ENCODE measurements around the gene UCK1. TPM values are rescaled to one million over a fixed set of nuclear protein-coding genes. Genes with fewer than 3 reads are reported as not detected.

The UCK1 gene
- total and polyA plus RNA-seq, 2 of the 8 experiments (the other 6 are each of a cell fraction or from before 2014, with no cell fraction given): 35.1 to 42.0 TPM

DNA sequence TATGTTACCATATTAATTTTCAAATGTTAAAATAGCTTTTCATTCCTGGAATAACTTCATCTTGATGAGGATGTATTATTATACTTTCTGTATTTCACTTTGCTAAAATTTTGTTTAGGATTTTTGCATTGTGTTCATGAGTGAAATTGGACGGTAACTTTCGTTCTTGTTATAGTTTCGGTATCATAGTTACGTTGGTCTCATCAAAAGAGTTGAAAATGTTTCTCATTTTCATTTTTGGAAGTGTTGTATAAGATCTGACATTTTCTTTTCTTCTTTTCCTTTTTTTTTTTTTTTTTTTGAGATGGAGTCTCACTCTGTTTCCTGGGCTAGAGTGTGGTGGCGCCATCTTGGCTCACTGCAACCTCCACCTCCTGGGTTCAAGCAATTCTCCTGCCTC lies 34.3 kb upstream of the UCK1 start:
- Histone ChIP-seq H3K9ac (replicated peaks in 1 of 4; ENCODE audit: extremely low read depth in 1 of 4, low read depth in 3 of 4, low read length in 3 of 4) (no peak overlapping the region), H2AK5ac (ENCODE audit: low read depth, low read length) (no peak overlapping the region), H3K23me2 (ENCODE audit: low read depth, low read length) (no peaks in the 10 kb centered on the region), H3K4me2 (ENCODE audit: insufficient read depth in 1 of 2, low read depth in 2 of 2, low read length in 2 of 2) (no peak overlapping the region), H3K9me3 (ENCODE audit: insufficient read depth in 2 of 2, low read depth in 1 of 2, low read length in 1 of 2) (peaks cover 4 to 7% of the 10 kb centered on the region in 2 experiments; a peak in 2 of 4 replicates), H2BK5ac (ENCODE audit: low read depth, low read length) (no peak overlapping the region), H2AFZ (ENCODE audit: low read length) (no peak overlapping the region), H4K91ac (replicated peaks; ENCODE audit: insufficient read length, low read length) (no peak overlapping the region), H2BK120ac (replicated peaks; ENCODE audit: low read depth, low read length) (no peak overlapping the region), H3K36me3 (ENCODE audit: control insufficient read depth in 2 of 4, insufficient read depth in 4 of 4, low read length in 3 of 4) (no peaks in the 10 kb centered on the region), H3K4me1 (replicated peaks in 1 of 4; ENCODE audit: control insufficient read depth in 3 of 4, insufficient read depth in 4 of 4, low read length in 3 of 4) (no peaks in the 10 kb centered on the region), H2BK20ac (ENCODE audit: low read length) (no peak overlapping the region), H4K5ac (ENCODE audit: insufficient read length, low read depth, low read length) (no peak overlapping the region), H3K4me3 (ENCODE audit: extremely low read depth in 1 of 4, insufficient read depth in 2 of 4, low read depth in 3 of 4, low read length in 4 of 4) (no peak overlapping the region), H2BK12ac (ENCODE audit: low read depth, low read length) (no peak overlapping the region), H4K20me1 (replicated peaks in 1 of 2; ENCODE audit: control insufficient read depth in 1 of 2, insufficient read depth in 2 of 2, low read length in 2 of 2) (no peaks in the 10 kb centered on the region), H3K56ac (replicated peaks; ENCODE audit: insufficient read length, low read depth, low read length) (no peak overlapping the region), H3K4ac (replicated peaks; ENCODE audit: insufficient read length, low read depth, low read length) (no peak overlapping the region), H3K23ac (ENCODE audit: insufficient read length) (no peak overlapping the region), H3K79me2 (ENCODE audit: control insufficient read depth in 1 of 2, insufficient read depth in 2 of 2, low read length in 2 of 2) (no peaks in the 10 kb centered on the region), H3K79me1 (ENCODE audit: low read depth, low read length) (no peaks in the 10 kb centered on the region), H3K14ac (ENCODE audit: insufficient read length) (no peak overlapping the region), H2BK15ac (ENCODE audit: low read length) (no peak overlapping the region), H3K27me3 (replicated peaks in 1 of 4; ENCODE audit: control insufficient read depth in 3 of 4, extremely low read depth in 1 of 4, insufficient read depth in 3 of 4, low read length in 3 of 4) (no peaks in the 10 kb centered on the region), H4K8ac (ENCODE audit: extremely low read depth, insufficient read depth, low read length) (no peak overlapping the region), H3K27ac (ENCODE audit: low read depth, low read length) (no peak overlapping the region), H3K18ac (ENCODE audit: extremely low read depth, low read length) (no peak overlapping the region)
- 97% methylated on average over 4 of the region's 5 CpGs; no CpG with 5 or more reads in 1 of the 2 experiments for WGBS, 2 experiments (ENCODE audit: extremely low coverage in 1 of 2, insufficient coverage in 1 of 2, insufficient read length in 1 of 2, insufficient replicate concordance in 2 of 2, low coverage in 1 of 2, low lambda C conversion rate in 2 of 2, missing lambda C conversion rate in 1 of 2)
- DNase-seq (ENCODE audit: low read depth in 1 of 2, low spot score in 2 of 2) (no peak), FAIRE-seq (no peak)
- CTCF ChIA-PET (ENCODE audit: partially characterized antibody): interaction anchor here (0.6 to 1.0 kb wide), 2 partner anchors 14 to 33 kb away, joined by 3 to 4 read pairs; no protein-coding TSS in a partner anchor
- POLR2A ChIA-PET (ENCODE audit: partially characterized antibody): no interaction called here
- TF ChIP-seq, protein P1, sequence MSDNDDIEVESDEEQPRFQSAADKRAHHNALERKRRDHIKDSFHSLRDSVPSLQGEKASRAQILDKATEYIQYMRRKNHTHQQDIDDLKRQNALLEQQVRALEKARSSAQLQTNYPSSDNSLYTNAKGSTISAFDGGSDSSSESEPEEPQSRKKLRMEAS (IDR thresholded peaks at IDR 0.05): no peak
- TF ChIP-seq PHF8 (conservative IDR thresholded peaks at IDR 0.05; ENCODE audit: low read depth, low read length): no peak
- no peak for TF ChIP-seq MAFK (IDR thresholded peaks at IDR 0.05; ENCODE audit: low read depth, low read length)
- no peak for TF ChIP-seq NRF1 (IDR thresholded peaks at IDR 0.05; ENCODE audit: low read depth, low read length)
- TF ChIP-seq KDM4A (IDR thresholded peaks at IDR 0.05; ENCODE audit: low read depth, low read length, severe bottlenecking): no peak
- TF ChIP-seq SP4 (IDR thresholded peaks at IDR 0.05; ENCODE audit: low read length): no peak
- no peak for TF ChIP-seq BRCA1 (IDR thresholded peaks at IDR 0.05; ENCODE audit: low read depth, low read length)

Measured in H1 (cell line).